Embryonic facial prominence (tissue), 1 donor: Measurements from ENCODE around the gene NTF4.
"Not testable (repeated sequence)": the region's sequence is repeated elsewhere in the genome, so short reads cannot be mapped to it uniquely, and the experiment has no call there.

Experiments used
- DNase-seq: peaks from one replicate; pipeline ENCODE4 v3.0.0-alpha.2; 2016; ENCODE audit errors: extremely low spot score

NTF4 gene

GRCh38 chr19:49091391-49092038 lies 26.9 kb upstream of the NTF4 start:
- DNase-seq, result no peak

DNA sequence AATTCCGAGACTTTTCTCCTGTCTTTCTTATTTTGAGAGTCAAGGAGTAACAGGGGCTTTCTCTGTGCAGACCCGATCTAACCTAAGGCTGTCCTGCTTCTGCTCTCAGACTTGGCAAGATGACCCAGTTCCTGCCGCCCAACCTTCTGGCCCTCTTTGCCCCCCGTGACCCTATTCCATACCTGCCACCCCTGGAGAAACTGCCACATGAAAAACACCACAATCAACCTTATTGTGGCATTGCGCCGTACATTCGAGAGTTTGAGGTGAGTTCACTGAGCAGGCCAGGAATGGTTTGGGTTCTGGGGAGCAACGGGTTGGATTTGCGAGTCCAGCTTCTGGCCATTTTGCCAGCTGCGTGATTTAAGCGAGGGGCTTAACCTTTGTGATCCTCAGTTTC lies 21.7 kb upstream of the NTF4 start:
- DNase-seq, result no peak

GRCh38 chr19:49085868-49086232 lies 21.2 kb upstream of the NTF4 start:
- DNase-seq, result no peak

GRCh38 chr19:49085020-49085867 lies 20.6 kb upstream of the NTF4 start, which contains the start of gene SNRNP70:
TSS of gene SNRNP70 (plus strand) at chr19:49085451. CDS start at chr19:49086415, 964 bp downstream.
- DNase-seq, result peak; percentile 100

- no peak for DNase-seq
Observed at GRCh38 chr19:49084206-49085019, 19.8 kb upstream of the NTF4 start.

- DNase-seq, result no peak
Observed at GRCh38 chr19:49081273-49081672, 16.7 kb upstream of the NTF4 start.

DNA sequence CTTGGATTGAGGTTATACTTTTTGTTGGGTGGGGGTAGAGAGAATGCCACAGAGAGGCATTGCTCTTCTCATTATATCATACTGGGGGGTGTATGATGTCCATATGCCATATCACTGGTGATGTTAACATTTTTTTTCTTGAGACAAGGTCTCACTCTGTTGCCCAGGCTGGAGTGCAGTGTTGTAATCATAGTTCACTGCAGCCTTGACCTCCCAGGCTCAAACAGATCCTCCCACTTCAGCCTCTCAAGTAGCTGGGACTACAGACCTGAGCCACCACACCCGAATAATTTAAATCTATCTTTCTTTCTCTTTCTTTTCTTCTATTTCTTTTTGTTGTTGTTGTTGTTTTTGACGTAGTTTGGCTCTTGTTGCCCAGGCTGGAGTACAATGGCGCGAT lies 15.8 kb upstream of the NTF4 start:
- DNase-seq, result no peak

GRCh38 chr19:49074869-49075268 lies 10.3 kb upstream of the NTF4 start:
- not testable (repeated sequence) for DNase-seq

GRCh38 chr19:49073514-49074378 lies 9.1 kb upstream of the NTF4 start:
- DNase-seq, result no peak

DNA sequence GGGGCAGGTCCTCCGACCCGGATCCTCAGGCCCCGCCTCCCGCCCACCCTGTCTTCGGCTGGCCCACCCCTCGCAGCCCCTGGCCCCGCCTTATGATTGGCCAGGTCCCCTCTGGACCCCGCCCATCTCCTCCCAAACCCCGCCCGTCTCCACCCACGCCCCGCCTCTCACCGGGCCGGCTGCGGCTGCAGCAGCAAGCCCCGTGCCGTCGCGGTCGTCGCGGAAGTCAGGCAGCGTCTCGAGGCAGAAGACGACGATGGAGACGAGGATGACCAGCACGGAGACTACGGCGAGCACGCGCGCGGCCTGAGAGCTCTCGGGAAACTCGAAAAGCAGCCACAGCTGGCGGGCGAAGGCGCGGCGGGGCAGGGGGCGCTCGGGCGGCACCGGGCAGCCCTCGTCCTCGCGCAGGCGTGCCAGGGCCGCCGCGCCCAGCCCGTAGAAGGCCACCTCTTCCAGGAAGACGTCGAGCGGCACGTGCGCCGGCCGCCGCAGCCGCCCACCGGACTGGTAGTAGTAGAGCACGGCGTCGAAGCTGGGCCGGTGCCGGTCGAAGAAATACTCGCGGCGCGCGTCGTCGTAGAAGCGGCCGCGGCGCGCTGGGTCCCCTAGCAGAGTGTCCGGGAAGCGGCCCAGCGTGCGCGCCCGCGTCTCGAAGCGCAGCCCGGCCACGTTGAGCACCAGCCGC lies 7.4 kb upstream of the NTF4 start:
- no peak for DNase-seq

- no peak for DNase-seq
Observed at GRCh38 chr19:49070416-49070815, 5.8 kb upstream of the NTF4 start.

DNA sequence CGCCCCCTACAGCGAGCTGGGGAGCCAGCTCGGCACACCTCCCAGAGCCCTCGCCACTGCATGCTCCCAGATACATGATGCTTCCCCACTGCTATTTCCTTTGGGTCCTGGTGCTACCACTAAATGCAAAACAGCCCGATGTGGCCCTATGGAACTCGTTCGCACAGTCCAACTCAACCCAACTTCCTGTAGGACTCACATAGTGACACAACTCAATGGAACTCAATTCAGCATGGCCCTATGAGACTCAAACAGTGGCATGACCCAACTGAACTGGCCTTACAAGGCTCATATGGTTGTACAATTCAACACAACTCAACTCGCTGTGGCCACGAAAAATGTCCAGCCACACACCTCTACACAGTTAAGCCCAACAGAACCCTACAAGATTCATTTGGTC lies 4.4 kb upstream of the NTF4 start:
- no peak for DNase-seq

GRCh38 chr19:49067554-49067953 lies 2.9 kb upstream of the NTF4 start:
- DNase-seq, result no peak

- no peak for DNase-seq
Observed at GRCh38 chr19:49065905-49066512, 1.4 kb upstream of the NTF4 start.

GRCh38 chr19:49064029-49064629 lies 489 bp downstream of the NTF4 start:
- DNase-seq, result no peak

DNA sequence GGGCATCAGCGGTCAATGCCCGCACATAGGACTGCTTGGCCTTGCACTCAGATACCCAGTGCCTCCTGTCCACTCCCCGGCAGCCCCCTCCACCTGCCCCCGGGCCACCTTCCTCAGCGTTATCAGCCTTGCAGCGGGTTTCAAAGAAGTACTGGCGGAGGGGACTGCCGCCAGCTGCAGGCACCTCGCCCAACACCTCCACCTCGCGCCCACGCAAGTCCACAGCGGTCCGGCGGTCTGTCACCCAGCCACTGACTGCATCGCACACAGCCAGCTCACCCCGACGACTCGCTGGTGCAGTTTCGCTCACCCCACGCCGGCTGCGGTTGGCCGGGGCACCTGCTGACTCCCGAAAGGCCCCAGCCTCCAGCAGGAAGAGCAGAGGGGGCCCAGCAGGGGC lies 3.2 kb downstream of the NTF4 start:
- DNase-seq, result no peak

- no peak for DNase-seq
Observed at GRCh38 chr19:49061000-49061399, 3.6 kb downstream of the NTF4 start.

- DNase-seq, result no peak
Observed at GRCh38 chr19:49059053-49059452, 5.6 kb downstream of the NTF4 start.

- no peak for DNase-seq
Observed at GRCh38 chr19:49058562-49058961, 6.1 kb downstream of the NTF4 start.

- no peak for DNase-seq
Observed at GRCh38 chr19:49057636-49058234, 6.9 kb downstream of the NTF4 start, which contains the start of gene CGB7. TSS of gene CGB7 (minus strand) at chr19:49057749. CDS start at chr19:49055375, 2,374 bp downstream.
